ENCODE measurements around the gene KCNC4.

GRCh38 chr1:110218739-110219138 lies 8.6 kb downstream of the KCNC4 start:
- TF ChIP-seq CTCF (IDR thresholded peaks at IDR 0.05) (no peak), POLR2A (IDR thresholded peaks at IDR 0.05) (no peak)

All from ovary (tissue), 3 donors.